HCT116 (cell line): ENCODE data around the gene TFCP2L1.

Experiments used
- POLR2A ChIP-seq: IDR thresholded peaks from 2 replicates; pipeline ENCODE4 v1.7.0; 2011; ENCODE audit warnings: borderline replicate concordance; ENCODE audit not compliant: insufficient read depth, insufficient read length; ENCODE audit errors: extremely low read depth
- POLR2AphosphoS5 ChIP-seq: IDR thresholded peaks from 2 replicates; pipeline ENCODE4 v1.6.1; 2011; ENCODE audit warnings: mild to moderate bottlenecking, low read depth, low read length, moderate library complexity
- RAD21 ChIP-seq: IDR thresholded peaks from 2 replicates; pipeline ENCODE4 v1.6.1; 2012; ENCODE audit warnings: low read depth, mild to moderate bottlenecking
- YY1 ChIP-seq: IDR thresholded peaks from 2 replicates; pipeline ENCODE4 v1.6.1; 2011; ENCODE audit warnings: low read length, low read depth, moderate library complexity, mild to moderate bottlenecking; ENCODE audit not compliant: insufficient replicate concordance; ENCODE audit errors: extremely low read depth
- TF ChIP-seq, protein P1 (sequence below): IDR thresholded peaks from 2 replicates; pipeline ENCODE4 v1.6.1; 2012; ENCODE audit warnings: low read depth
- TF ChIP-seq, protein P2 (sequence below), 3 experiments: fragments of 200-600 bp in 1 of 3; sonication (generic) in 1 of 3; IDR thresholded peaks in 2 of 3; conservative IDR thresholded peaks in 1 of 3; 2 replicates each; pipeline ENCODE4 v1.5.1; 2012 to 2017; ENCODE audit warnings: low read depth in 2 of 3, low read length in 2 of 3, antibody characterized with exemption in 1 of 3, borderline replicate concordance in 1 of 3, control low read depth in 1 of 3, mild to moderate bottlenecking in 1 of 3, mixed read lengths in 1 of 3, mixed run types in 1 of 3, moderate library complexity in 1 of 3; ENCODE audit not compliant: insufficient read depth in 1 of 3

DNA sequence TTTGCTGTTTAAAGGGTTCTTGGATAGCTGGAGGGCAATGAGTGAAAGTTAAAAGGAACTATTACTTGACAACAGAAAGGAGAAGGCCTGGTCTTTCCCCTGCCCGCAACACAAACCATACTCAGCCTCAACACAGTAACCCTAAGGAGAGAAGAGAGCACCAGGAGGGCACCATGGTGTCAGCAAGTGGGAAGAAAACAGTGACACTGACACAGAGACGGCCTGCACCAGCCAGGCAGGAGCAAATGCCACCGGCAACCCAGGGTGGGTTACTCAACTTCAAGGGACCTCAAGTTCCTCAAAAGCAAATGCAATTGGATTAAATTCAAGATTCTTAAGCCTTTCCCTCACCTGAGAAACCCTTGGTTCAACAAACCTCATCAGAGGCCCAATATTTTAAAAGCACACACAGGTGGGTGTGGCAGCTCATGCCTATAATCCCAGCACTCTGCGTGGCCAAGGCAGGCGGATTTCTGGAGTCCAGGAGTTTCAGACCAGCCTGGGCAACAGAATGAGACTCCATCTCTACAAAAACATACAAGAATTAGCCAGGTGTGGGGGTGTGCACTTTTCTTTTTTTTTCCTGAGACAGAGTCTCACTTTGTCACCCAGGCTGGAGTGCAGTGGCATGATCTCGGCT lies 52.3 kb downstream of the TFCP2L1 start:
- no peak for TF ChIP-seq POLR2AphosphoS5
- TF ChIP-seq, protein P1, sequence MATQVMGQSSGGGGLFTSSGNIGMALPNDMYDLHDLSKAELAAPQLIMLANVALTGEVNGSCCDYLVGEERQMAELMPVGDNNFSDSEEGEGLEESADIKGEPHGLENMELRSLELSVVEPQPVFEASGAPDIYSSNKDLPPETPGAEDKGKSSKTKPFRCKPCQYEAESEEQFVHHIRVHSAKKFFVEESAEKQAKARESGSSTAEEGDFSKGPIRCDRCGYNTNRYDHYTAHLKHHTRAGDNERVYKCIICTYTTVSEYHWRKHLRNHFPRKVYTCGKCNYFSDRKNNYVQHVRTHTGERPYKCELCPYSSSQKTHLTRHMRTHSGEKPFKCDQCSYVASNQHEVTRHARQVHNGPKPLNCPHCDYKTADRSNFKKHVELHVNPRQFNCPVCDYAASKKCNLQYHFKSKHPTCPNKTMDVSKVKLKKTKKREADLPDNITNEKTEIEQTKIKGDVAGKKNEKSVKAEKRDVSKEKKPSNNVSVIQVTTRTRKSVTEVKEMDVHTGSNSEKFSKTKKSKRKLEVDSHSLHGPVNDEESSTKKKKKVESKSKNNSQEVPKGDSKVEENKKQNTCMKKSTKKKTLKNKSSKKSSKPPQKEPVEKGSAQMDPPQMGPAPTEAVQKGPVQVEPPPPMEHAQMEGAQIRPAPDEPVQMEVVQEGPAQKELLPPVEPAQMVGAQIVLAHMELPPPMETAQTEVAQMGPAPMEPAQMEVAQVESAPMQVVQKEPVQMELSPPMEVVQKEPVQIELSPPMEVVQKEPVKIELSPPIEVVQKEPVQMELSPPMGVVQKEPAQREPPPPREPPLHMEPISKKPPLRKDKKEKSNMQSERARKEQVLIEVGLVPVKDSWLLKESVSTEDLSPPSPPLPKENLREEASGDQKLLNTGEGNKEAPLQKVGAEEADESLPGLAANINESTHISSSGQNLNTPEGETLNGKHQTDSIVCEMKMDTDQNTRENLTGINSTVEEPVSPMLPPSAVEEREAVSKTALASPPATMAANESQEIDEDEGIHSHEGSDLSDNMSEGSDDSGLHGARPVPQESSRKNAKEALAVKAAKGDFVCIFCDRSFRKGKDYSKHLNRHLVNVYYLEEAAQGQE: no peak
- TF ChIP-seq, protein P2, sequence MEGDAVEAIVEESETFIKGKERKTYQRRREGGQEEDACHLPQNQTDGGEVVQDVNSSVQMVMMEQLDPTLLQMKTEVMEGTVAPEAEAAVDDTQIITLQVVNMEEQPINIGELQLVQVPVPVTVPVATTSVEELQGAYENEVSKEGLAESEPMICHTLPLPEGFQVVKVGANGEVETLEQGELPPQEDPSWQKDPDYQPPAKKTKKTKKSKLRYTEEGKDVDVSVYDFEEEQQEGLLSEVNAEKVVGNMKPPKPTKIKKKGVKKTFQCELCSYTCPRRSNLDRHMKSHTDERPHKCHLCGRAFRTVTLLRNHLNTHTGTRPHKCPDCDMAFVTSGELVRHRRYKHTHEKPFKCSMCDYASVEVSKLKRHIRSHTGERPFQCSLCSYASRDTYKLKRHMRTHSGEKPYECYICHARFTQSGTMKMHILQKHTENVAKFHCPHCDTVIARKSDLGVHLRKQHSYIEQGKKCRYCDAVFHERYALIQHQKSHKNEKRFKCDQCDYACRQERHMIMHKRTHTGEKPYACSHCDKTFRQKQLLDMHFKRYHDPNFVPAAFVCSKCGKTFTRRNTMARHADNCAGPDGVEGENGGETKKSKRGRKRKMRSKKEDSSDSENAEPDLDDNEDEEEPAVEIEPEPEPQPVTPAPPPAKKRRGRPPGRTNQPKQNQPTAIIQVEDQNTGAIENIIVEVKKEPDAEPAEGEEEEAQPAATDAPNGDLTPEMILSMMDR (IDR thresholded peaks at IDR 0.05 in 2 of 3, conservative IDR thresholded peaks at IDR 0.05 in 1 of 3; ENCODE audit: borderline replicate concordance in 1 of 3, insufficient read depth in 1 of 3, low read depth in 2 of 3, low read length in 2 of 3): no peak
- no peak for TF ChIP-seq YY1
- no peak for TF ChIP-seq POLR2A
- no peak for TF ChIP-seq RAD21
